ENCODE results near the gene CACNA2D1.

The CACNA2D1 gene

GRCh38 chr7:82204694-82205093 is 238.9 kb downstream of the CACNA2D1 start:
- in situ Hi-C loops (cut with MboI; ENCODE audit: low sequenced_read_pairs, unreplicated experiment), result no loop called here
- DNase-seq (ENCODE audit: low spot score), result no peak
- no peak for TF ChIP-seq CTCF (IDR thresholded peaks at IDR 0.05; ENCODE audit: borderline replicate concordance, control extremely low read depth, extremely low read depth, insufficient read depth, missing control alignments)

- in situ Hi-C loops (cut with MboI; ENCODE audit: low sequenced_read_pairs, unreplicated experiment), result no loop called here
- TF ChIP-seq CTCF (IDR thresholded peaks at IDR 0.05; ENCODE audit: borderline replicate concordance, control extremely low read depth, extremely low read depth, insufficient read depth, missing control alignments), result no peak
- no peak for DNase-seq (ENCODE audit: low spot score)
Observed at GRCh38 chr7:82202965-82203364, 240.6 kb downstream of the CACNA2D1 start.

GRCh38 chr7:82202107-82202506 is 241.5 kb downstream of the CACNA2D1 start:
- DNase-seq (ENCODE audit: low spot score), result no peak
- in situ Hi-C loops (cut with MboI; ENCODE audit: low sequenced_read_pairs, unreplicated experiment), result no loop called here
- no peak for TF ChIP-seq CTCF (IDR thresholded peaks at IDR 0.05; ENCODE audit: borderline replicate concordance, control extremely low read depth, extremely low read depth, insufficient read depth, missing control alignments)

GRCh38 chr7:82200601-82201000 is 243.0 kb downstream of the CACNA2D1 start:
- in situ Hi-C loops (cut with MboI; ENCODE audit: low sequenced_read_pairs, unreplicated experiment), result no loop called here
- no peak for TF ChIP-seq CTCF (IDR thresholded peaks at IDR 0.05; ENCODE audit: borderline replicate concordance, control extremely low read depth, extremely low read depth, insufficient read depth, missing control alignments)

GRCh38 chr7:82194016-82194643 is 249.4 kb downstream of the CACNA2D1 start:
- in situ Hi-C loops (cut with MboI; ENCODE audit: low sequenced_read_pairs, unreplicated experiment), result no loop called here
- DNase-seq (ENCODE audit: low spot score), result no peak
- TF ChIP-seq CTCF (IDR thresholded peaks at IDR 0.05; ENCODE audit: borderline replicate concordance, control extremely low read depth, extremely low read depth, insufficient read depth, missing control alignments), result no peak

More at GRCh38 chr7:82200601-82201000, 243.0 kb downstream of the CACNA2D1 start:
- DNase-seq (ENCODE audit: low spot score), result no peak

GRCh38 chr7:82188636-82189035 is 254.9 kb downstream of the CACNA2D1 start:
- in situ Hi-C loops (cut with MboI; ENCODE audit: low sequenced_read_pairs, unreplicated experiment), result no loop called here
- TF ChIP-seq CTCF (IDR thresholded peaks at IDR 0.05; ENCODE audit: borderline replicate concordance, control extremely low read depth, extremely low read depth, insufficient read depth, missing control alignments), result no peak
- DNase-seq (ENCODE audit: low spot score), result no peak

Data from GM13976 (cell line).